Smooth muscle cell (in vitro differentiated cells): ENCODE data around the gene PROCA1. TPM values are rescaled to one million over a fixed set of nuclear protein-coding genes. Genes with fewer than 3 reads are reported as not detected.

Experiments used
- DNase-seq: peaks from one replicate; lab custom pipeline; 2025; ENCODE audit not compliant: unreplicated experiment; lab: John Stamatoyannopoulos, UW
- H2AFZ ChIP-seq: fragments of 200-600 bp; sonication (generic); 2 replicates; pipeline ENCODE4 v1.6.0; 2016; ENCODE audit warnings: antibody characterized with exemption, low read depth, mild to moderate bottlenecking
- H3F3A ChIP-seq: fragments of 200-600 bp; sonication (generic); 2 replicates; pipeline ENCODE4 v1.6.0; 2017; ENCODE audit warnings: antibody characterized with exemption, low read depth
- H3K27ac ChIP-seq: fragments of 200-600 bp; sonication (generic); 2 replicates; pipeline ENCODE4 v1.5.1; 2016; ENCODE audit warnings: low read depth, mild to moderate bottlenecking
- H3K27me3 ChIP-seq: fragments of 200-600 bp; sonication (generic); 2 replicates; pipeline ENCODE4 v1.6.1; 2016; ENCODE audit warnings: low read depth, mild to moderate bottlenecking
- H3K36me3 ChIP-seq: fragments of 200-600 bp; sonication (generic); 2 replicates; pipeline ENCODE4 v1.5.1; 2016; ENCODE audit warnings: low read depth
- H3K4me1 ChIP-seq: fragments of 200-600 bp; sonication (generic); 2 replicates; pipeline ENCODE4 v1.5.1; 2016; ENCODE audit warnings: low read depth
- H3K4me2 ChIP-seq: fragments of 200-600 bp; sonication (generic); 2 replicates; pipeline ENCODE4 v1.6.0; 2016; ENCODE audit warnings: mild to moderate bottlenecking
- H3K4me3 ChIP-seq: fragments of 200-600 bp; sonication (generic); 2 replicates; pipeline ENCODE4 v1.5.1; 2016; ENCODE audit warnings: mild to moderate bottlenecking
- H3K79me2 ChIP-seq: fragments of 200-600 bp; sonication (generic); 2 replicates; pipeline ENCODE4 v1.6.0; 2016; ENCODE audit warnings: low read depth, mild to moderate bottlenecking
- H3K9ac ChIP-seq: fragments of 200-600 bp; sonication (generic); 2 replicates; pipeline ENCODE4 v1.6.0; 2016; ENCODE audit warnings: low read depth
- H3K9me3 ChIP-seq: fragments of 200-600 bp; sonication (generic); replicated peaks from 2 replicates; pipeline ENCODE4 v1.5.1; 2016; ENCODE audit warnings: low read depth
- H4K20me1 ChIP-seq: fragments of 200-600 bp; sonication (generic); 2 replicates; pipeline ENCODE4 v1.6.0; 2016; ENCODE audit warnings: low read depth
- CTCF ChIP-seq: fragments of 200-600 bp; sonication (generic); IDR thresholded peaks from 2 replicates; pipeline ENCODE4 v1.5.1; 2017; ENCODE audit warnings: borderline replicate concordance, mild to moderate bottlenecking, antibody characterized with exemption; ENCODE audit not compliant: insufficient read depth, poor library complexity, severe bottlenecking
- WGBS: methylation state at CpG from one replicate; pipeline ENCODE4 v1.1.7; 2016; ENCODE audit warnings: low lambda C conversion rate; 5-methylcytosine and 5-hydroxymethylcytosine counted together
- polyA plus RNA-seq: library from polyadenylated mRNA; unstranded; fragments of >200 nt; fragmentation: Nextera tagmentation; extraction: Ambion mirVana; gene quantifications from 2 replicates; pipeline ENCODE4 v1.2.1, GENCODE V29; 2016
- total RNA-seq: library from RNA; depleted of rRNA; stranded (reverse); fragments of >200 nt; gene quantifications from 2 replicates; pipeline ENCODE4 v1.2.3, GENCODE V29; 2014

PROCA1 gene
- total and polyA plus RNA-seq, 2 experiments from 2014 or later, result 3.0 TPM

GRCh38 chr17:28675980-28676379 lies 35.7 kb downstream of the PROCA1 start:
- Histone ChIP-seq H3K27me3 (no peaks in the 10 kb centered on the region), H3K79me2 (peaks cover 11% of the 10 kb centered on the region), H3K4me3 (no peak overlapping the region), H3K27ac (no peak overlapping the region), H3F3A (no peaks in the 10 kb centered on the region), H3K9ac (no peak overlapping the region), H4K20me1 (peaks cover 17% of the 10 kb centered on the region), H3K9me3 (no peaks in the 10 kb centered on the region), H2AFZ (no peak overlapping the region), H3K36me3 (peaks cover 55% of the 10 kb centered on the region), H3K4me1 (no peaks in the 10 kb centered on the region), H3K4me2 (no peak overlapping the region)
- no peak for DNase-seq
- TF ChIP-seq CTCF, result no peak
- 97% methylated on average over 7 of the region's 7 CpGs for WGBS

DNA sequence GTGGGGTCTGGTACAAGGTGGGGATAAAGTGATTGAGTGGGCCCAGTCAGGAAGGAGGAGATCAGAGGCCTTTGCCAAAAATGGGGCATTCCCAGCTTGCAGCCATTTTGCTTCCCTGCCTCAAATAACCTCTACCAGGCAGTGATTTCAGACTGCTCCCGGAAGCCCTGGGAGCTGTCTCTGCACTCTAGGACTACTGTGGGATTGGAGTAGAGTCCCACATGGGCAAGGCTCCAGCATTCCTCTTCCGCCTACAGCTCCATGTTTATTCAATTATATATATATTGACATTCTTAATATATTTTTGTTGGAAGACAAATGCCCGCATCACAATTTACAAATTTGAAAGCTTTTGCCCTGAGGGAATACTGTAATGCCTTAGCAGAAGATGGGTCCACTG lies 36.2 kb downstream of the PROCA1 start:
- H3F3A ChIP-seq, result no peaks in the 10 kb centered on the region
- 97% methylated on average over 3 of the region's 3 CpGs for WGBS
- no peak for DNase-seq

DNA sequence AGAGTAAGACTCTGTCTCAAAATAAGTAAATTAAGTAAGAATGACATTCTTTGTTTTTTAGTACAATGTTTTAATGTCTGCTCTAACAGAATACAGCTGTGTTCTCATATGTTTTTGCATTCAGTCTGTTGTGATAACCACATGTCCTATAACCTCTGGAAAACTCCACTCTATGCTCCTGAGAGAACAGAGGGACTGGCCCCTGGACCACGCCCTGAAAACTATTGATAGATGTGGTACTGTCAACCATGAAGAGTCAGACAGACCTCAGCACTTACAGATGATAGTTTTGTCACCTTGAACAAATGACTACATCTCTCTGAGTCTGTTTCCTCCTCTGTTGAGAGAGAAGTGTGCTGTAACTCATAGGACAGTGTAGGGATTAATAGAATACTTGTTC lies 41.8 kb downstream of the PROCA1 start:
- TF ChIP-seq CTCF, result no peak
- 100% methylated on average over 1 of the region's 1 CpG for WGBS
- Histone ChIP-seq H3K36me3 (peaks cover 23% of the 10 kb centered on the region), H3K4me3 (no peak overlapping the region), H3K27ac (no peak overlapping the region), H3K9me3 (no peaks in the 10 kb centered on the region), H3K4me1 (no peaks in the 10 kb centered on the region), H2AFZ (no peak overlapping the region), H3K27me3 (no peaks in the 10 kb centered on the region), H3K4me2 (no peak overlapping the region), H3F3A (no peaks in the 10 kb centered on the region), H4K20me1 (peaks cover 75% of the 10 kb centered on the region), H3K79me2 (peaks cover 68% of the 10 kb centered on the region), H3K9ac (no peak overlapping the region)
- DNase-seq, result no peak

More for the DNA sequence above, 36.2 kb downstream of the PROCA1 start:
- H3K79me2 ChIP-seq, result peaks cover 14% of the 10 kb centered on the region
- peaks cover 54% of the 10 kb centered on the region for H3K36me3 ChIP-seq
- no peak overlapping the region for H3K27ac ChIP-seq
- H3K4me2 ChIP-seq, result no peak overlapping the region
- TF ChIP-seq CTCF, result no peak
- no peak overlapping the region for H2AFZ ChIP-seq
- H3K4me3 ChIP-seq, result no peak overlapping the region
- H3K9me3 ChIP-seq, result no peaks in the 10 kb centered on the region
- H3K9ac ChIP-seq, result no peak overlapping the region
- H3K27me3 ChIP-seq, result no peaks in the 10 kb centered on the region
- H4K20me1 ChIP-seq, result peaks cover 22% of the 10 kb centered on the region
- no peaks in the 10 kb centered on the region for H3K4me1 ChIP-seq

DNA sequence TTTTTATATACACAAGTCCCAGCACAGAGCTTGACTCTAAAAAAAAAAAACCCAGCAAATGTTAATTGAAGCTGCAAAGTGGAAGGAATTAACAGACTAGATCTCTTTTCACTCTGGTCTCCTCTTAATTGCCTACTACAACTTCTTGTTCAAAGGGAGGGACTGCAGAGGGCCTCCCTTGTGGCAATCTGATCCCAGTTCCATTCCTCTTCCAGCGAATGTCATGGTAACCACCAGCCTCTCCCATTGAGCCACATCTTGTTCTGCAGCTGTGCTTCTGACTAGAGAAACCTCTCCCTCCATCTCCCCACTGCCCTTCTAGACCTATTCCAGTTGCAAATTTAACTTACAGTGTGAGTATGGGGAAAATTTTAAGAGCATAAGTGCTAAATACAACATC lies 43.8 kb downstream of the PROCA1 start:
- H3K4me1 ChIP-seq, result peaks cover 7% of the 10 kb centered on the region
- no peak for DNase-seq
- H3K4me2 ChIP-seq, result no peak overlapping the region
- no peaks in the 10 kb centered on the region for H3F3A ChIP-seq
- WGBS, result 74% methylated on average over 1 of the region's 1 CpG
- H2AFZ ChIP-seq, result no peak overlapping the region
- H3K79me2 ChIP-seq, result peaks cover 88% of the 10 kb centered on the region
- H3K9ac ChIP-seq, result no peak overlapping the region
- no peak for TF ChIP-seq CTCF
- no peaks in the 10 kb centered on the region for H3K9me3 ChIP-seq
- peaks cover 5% of the 10 kb centered on the region for H3K36me3 ChIP-seq
- H3K27ac ChIP-seq, result no peak overlapping the region
- H3K27me3 ChIP-seq, result no peaks in the 10 kb centered on the region
- no peak overlapping the region for H3K4me3 ChIP-seq
- H4K20me1 ChIP-seq, result peaks cover 94% of the 10 kb centered on the region
